Astrocyte (in vitro differentiated cells and primary cell): ENCODE data around the gene CDK6. TPM values are rescaled to one million over a fixed set of nuclear protein-coding genes. Genes with fewer than 3 reads are reported as not detected.

ENCODE experiments used
- DNase-seq: peaks from one replicate; pipeline ENCODE4 v3.0.0-alpha.2; 2010; ENCODE audit warnings: low read depth
- FAIRE-seq: peaks from 2 replicates; lab custom pipeline; 2011; peaks lifted over from hg19 to GRCh38; lab: Jason Lieb, UNC
- H2AFZ ChIP-seq: 2 replicates; pipeline ENCODE4 v1.6.0; 2012; ENCODE audit warnings: low read depth, low read length, inconsistent platforms
- H3K27ac ChIP-seq: 2 replicates; pipeline ENCODE4 v1.5.1; 2011; ENCODE audit warnings: low read depth, low read length, inconsistent platforms
- H3K27me3 ChIP-seq: 2 replicates; pipeline ENCODE4 v1.6.0; 2011; ENCODE audit warnings: low read length, inconsistent platforms; ENCODE audit not compliant: insufficient read depth
- H3K36me3 ChIP-seq: 2 replicates; pipeline ENCODE4 v1.5.1; 2011; ENCODE audit warnings: low read length, inconsistent platforms; ENCODE audit not compliant: insufficient read depth
- H3K4me1 ChIP-seq: 2 replicates; pipeline ENCODE4 v1.5.1; 2011; ENCODE audit warnings: low read length, inconsistent platforms; ENCODE audit not compliant: insufficient read depth
- H3K4me2 ChIP-seq: 2 replicates; pipeline ENCODE4 v1.6.0; 2012; ENCODE audit warnings: low read length, inconsistent platforms
- H3K4me3 ChIP-seq: 2 replicates; pipeline ENCODE4 v1.5.1; 2011; ENCODE audit warnings: low read depth, mild to moderate bottlenecking, low read length, inconsistent platforms; ENCODE audit not compliant: insufficient read depth
- H3K79me2 ChIP-seq: 2 replicates; pipeline ENCODE4 v1.6.0; 2012; ENCODE audit warnings: mild to moderate bottlenecking, low read length, inconsistent platforms; ENCODE audit not compliant: insufficient read depth
- H3K9ac ChIP-seq: 2 replicates; pipeline ENCODE4 v1.6.0; 2012; ENCODE audit warnings: mild to moderate bottlenecking, low read length, inconsistent platforms
- H3K9me3 ChIP-seq: 2 replicates; pipeline ENCODE4 v1.5.1; 2012; ENCODE audit warnings: low read depth, mild to moderate bottlenecking, low read length, inconsistent platforms; ENCODE audit not compliant: insufficient read depth
- H4K20me1 ChIP-seq: 2 replicates; pipeline ENCODE4 v1.6.0; 2012; ENCODE audit warnings: low read length, inconsistent platforms; ENCODE audit not compliant: insufficient read depth
- H3K27ac Mint-ChIP-seq: one replicate; pipeline ENCODE4 v1.8.0; 2021; ENCODE audit warnings: mild to moderate bottlenecking, mixed read lengths; ENCODE audit not compliant: unreplicated experiment
- H3K27me3 Mint-ChIP-seq: one replicate; pipeline ENCODE4 v1.8.0; 2021; ENCODE audit warnings: low read depth, mixed read lengths; ENCODE audit not compliant: unreplicated experiment
- H3K36me3 Mint-ChIP-seq: one replicate; pipeline ENCODE4 v1.8.0; 2021; ENCODE audit warnings: low read depth, mixed read lengths; ENCODE audit not compliant: unreplicated experiment
- H3K4me1 Mint-ChIP-seq: one replicate; pipeline ENCODE4 v1.8.0; 2021; ENCODE audit warnings: low read depth, mixed read lengths; ENCODE audit not compliant: unreplicated experiment
- H3K4me3 Mint-ChIP-seq: one replicate; pipeline ENCODE4 v1.8.0; 2021; ENCODE audit warnings: mild to moderate bottlenecking, moderate library complexity, mixed read lengths; ENCODE audit not compliant: unreplicated experiment
- H3K9me3 Mint-ChIP-seq: one replicate; pipeline ENCODE4 v1.8.0; 2021; ENCODE audit warnings: mild to moderate bottlenecking, mixed read lengths; ENCODE audit not compliant: unreplicated experiment
- EZH2 ChIP-seq: IDR thresholded peaks from 2 replicates; pipeline ENCODE4 v1.6.1; 2012; ENCODE audit warnings: mild to moderate bottlenecking, low read length, inconsistent platforms; ENCODE audit not compliant: insufficient read depth
- total RNA-seq: library from RNA; stranded (reverse); gene quantifications from 2 replicates; pipeline ENCODE4 v1.2.1, GENCODE V29; 2021
- TF ChIP-seq, protein P1 (sequence below): IDR thresholded peaks from 2 replicates; pipeline ENCODE4 v1.5.1; 2011; ENCODE audit warnings: low read depth, mild to moderate bottlenecking, inconsistent platforms, low read length, moderate library complexity; ENCODE audit not compliant: insufficient read depth

The CDK6 gene
- total RNA-seq, 1 donor from 2014 or later, result 160 TPM

DNA sequence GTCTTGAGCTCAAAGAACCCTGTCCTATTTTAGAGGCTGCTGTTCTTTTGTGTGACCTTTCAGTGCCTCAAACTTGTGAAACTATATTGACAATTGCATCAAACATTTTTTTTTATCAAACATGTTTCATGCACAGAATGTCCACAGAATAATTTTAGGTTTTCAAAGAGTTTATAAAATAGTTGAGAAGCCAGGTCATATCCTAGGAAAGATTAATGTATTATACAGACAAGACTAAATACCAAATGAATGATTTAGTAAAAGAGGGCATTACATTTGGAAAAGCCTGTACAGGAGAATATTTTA is 67.0 kb downstream of the CDK6 start:
- no peak overlapping the region for H3K4me3 ChIP-seq
- DNase-seq (no peak), FAIRE-seq (no peak)
- no peak for TF ChIP-seq EZH2
- TF ChIP-seq, protein P1, sequence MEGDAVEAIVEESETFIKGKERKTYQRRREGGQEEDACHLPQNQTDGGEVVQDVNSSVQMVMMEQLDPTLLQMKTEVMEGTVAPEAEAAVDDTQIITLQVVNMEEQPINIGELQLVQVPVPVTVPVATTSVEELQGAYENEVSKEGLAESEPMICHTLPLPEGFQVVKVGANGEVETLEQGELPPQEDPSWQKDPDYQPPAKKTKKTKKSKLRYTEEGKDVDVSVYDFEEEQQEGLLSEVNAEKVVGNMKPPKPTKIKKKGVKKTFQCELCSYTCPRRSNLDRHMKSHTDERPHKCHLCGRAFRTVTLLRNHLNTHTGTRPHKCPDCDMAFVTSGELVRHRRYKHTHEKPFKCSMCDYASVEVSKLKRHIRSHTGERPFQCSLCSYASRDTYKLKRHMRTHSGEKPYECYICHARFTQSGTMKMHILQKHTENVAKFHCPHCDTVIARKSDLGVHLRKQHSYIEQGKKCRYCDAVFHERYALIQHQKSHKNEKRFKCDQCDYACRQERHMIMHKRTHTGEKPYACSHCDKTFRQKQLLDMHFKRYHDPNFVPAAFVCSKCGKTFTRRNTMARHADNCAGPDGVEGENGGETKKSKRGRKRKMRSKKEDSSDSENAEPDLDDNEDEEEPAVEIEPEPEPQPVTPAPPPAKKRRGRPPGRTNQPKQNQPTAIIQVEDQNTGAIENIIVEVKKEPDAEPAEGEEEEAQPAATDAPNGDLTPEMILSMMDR, result no peak
- peaks cover 38% of the 10 kb centered on the region for H3K4me1 ChIP-seq
- H3K9me3 ChIP-seq, result no peaks in the 10 kb centered on the region
- H3K27me3 ChIP-seq, result no peaks in the 10 kb centered on the region
- no peak overlapping the region for H2AFZ ChIP-seq
- peaks cover 20% of the 10 kb centered on the region for H3K36me3 Mint-ChIP-seq
- peaks cover 41% of the 10 kb centered on the region for H3K4me1 Mint-ChIP-seq
- H3K27ac ChIP-seq, result peak overlapping the region; percentile 22
- H4K20me1 ChIP-seq, result peaks cover 9% of the 10 kb centered on the region
- H3K79me2 ChIP-seq, result peaks cover 90% of the 10 kb centered on the region
- H3K4me3 Mint-ChIP-seq, result no peak overlapping the region
- no peaks in the 10 kb centered on the region for H3K27me3 Mint-ChIP-seq
- no peaks in the 10 kb centered on the region for H3K9me3 Mint-ChIP-seq
- no peak overlapping the region for H3K9ac ChIP-seq
- H3K4me2 ChIP-seq, result no peak overlapping the region
- no peak overlapping the region for H3K27ac Mint-ChIP-seq
- peaks cover 24% of the 10 kb centered on the region for H3K36me3 ChIP-seq

DNA sequence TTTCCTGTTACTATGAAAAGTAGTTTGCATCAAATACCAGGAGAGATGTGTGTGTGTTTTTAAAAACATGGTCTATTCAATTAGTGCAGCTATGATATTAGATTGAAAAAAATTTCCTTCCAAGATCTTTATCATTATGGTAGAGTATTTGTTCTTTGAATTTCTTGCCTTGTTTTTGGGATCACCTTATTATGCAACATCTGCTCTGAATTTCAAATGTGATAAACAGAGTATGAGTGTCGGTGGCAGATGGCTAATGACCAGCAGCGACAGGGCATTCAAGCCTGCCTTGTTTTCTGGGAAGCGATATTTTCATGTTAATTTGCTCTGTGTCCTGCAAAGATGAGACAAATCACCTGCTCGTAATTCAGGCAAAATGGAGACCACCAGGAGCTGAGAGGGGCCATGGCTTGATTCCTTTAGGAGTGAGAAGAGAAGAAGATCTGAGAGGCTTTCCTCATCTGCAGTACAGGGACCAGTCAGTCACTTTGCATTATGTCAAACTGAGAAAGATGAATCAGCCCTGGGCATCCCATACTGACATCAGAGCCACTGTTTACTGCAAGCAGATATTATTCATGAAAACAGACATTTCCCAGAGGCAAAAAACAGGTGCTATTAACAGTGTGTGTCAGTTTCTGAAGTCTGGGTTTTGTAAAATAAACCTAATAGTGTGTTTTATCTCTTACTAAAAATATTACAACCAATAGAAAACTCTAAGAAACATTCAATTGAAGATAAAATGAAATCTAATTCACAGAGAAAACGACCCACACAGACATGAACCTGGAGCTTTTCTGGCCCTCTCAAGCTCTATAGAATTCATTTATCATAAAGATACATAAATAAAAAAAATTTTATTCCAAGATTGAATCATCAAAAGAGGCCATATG is 67.6 kb downstream of the CDK6 start:
- Mint-ChIP-seq H3K36me3 (peaks cover 20% of the 10 kb centered on the region), H3K27ac (peak overlapping the region; percentile 56), H3K4me3 (no peak overlapping the region), H3K9me3 (no peaks in the 10 kb centered on the region), H3K4me1 (peaks cover 45% of the 10 kb centered on the region), H3K27me3 (no peaks in the 10 kb centered on the region)
- peak overlapping the region; percentile 22 for H3K9ac ChIP-seq
- FAIRE-seq (no peak), DNase-seq (no peak)
- peak overlapping the region; percentile 22 for H3K27ac ChIP-seq
- TF ChIP-seq, protein P1, result no peak
- no peak for TF ChIP-seq EZH2
- H4K20me1 ChIP-seq, result peaks cover 9% of the 10 kb centered on the region
- H3K79me2 ChIP-seq, result peaks cover 89% of the 10 kb centered on the region
- no peak overlapping the region for H3K4me3 ChIP-seq
- peaks cover 44% of the 10 kb centered on the region for H3K4me1 ChIP-seq
- H3K9me3 ChIP-seq, result no peaks in the 10 kb centered on the region
- H3K27me3 ChIP-seq, result no peaks in the 10 kb centered on the region
- no peak overlapping the region for H2AFZ ChIP-seq
- H3K4me2 ChIP-seq, result no peak overlapping the region
- H3K36me3 ChIP-seq, result peaks cover 21% of the 10 kb centered on the region

DNA sequence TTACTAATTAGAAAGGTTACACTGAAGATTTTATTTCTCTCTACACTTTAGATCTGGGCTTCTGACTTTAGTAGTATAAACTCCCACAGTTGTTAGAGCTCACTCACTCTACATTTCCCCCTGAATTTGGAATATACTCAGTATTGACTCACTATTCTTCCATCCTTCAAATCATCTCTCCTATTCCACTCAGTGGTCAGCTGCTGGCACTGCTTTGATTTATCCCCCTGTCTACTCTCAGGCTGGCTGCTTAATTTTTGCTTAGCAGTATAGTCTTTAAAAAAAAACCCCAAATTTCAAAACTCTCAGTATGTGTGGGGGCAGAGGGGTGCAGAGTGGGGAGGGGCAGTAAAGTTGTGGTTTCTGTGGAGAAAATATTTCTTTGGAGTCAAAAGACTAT is 68.9 kb downstream of the CDK6 start:
- Histone ChIP-seq H3K79me2 (peaks cover 85% of the 10 kb centered on the region), H3K27me3 (no peaks in the 10 kb centered on the region), H3K36me3 (peaks cover 13% of the 10 kb centered on the region), H3K9me3 (no peaks in the 10 kb centered on the region), H3K9ac (peak overlapping the region; percentile 61), H2AFZ (no peak overlapping the region), H3K27ac (peak overlapping the region; percentile 84), H3K4me3 (no peak overlapping the region), H3K4me2 (peak overlapping the region; percentile 69), H3K4me1 (peaks cover 56% of the 10 kb centered on the region), H4K20me1 (peaks cover 9% of the 10 kb centered on the region)
- DNase-seq (peak; percentile 64), FAIRE-seq (no peak)
- peaks cover 9% of the 10 kb centered on the region for H3K36me3 Mint-ChIP-seq
- no peak for TF ChIP-seq EZH2
- TF ChIP-seq, protein P1, result no peak
- H3K27ac Mint-ChIP-seq, result peak overlapping the region; percentile 92
- H3K4me3 Mint-ChIP-seq, result peak overlapping the region; percentile 3
- no peaks in the 10 kb centered on the region for H3K27me3 Mint-ChIP-seq
- H3K4me1 Mint-ChIP-seq, result peaks cover 52% of the 10 kb centered on the region
- no peaks in the 10 kb centered on the region for H3K9me3 Mint-ChIP-seq
